ENCODE measurements around the gene ARHGEF1. TPM values are rescaled to one million over a fixed set of nuclear protein-coding genes. Genes with fewer than 3 reads are reported as not detected.
"Not testable (repeated sequence)": the region's sequence is repeated elsewhere in the genome, so short reads cannot be mapped to it uniquely, and the experiment has no call there.

Gene ARHGEF1
- total RNA-seq, 4 donors from 2014 or later, result 54.5 to 71.8 (median 59.7) TPM

- WGBS, result 69% methylated on average over 11 of the region's 13 CpGs
- intact Hi-C loops (cut with DNase I), result no loop called here
- H3K27ac ChIP-seq (replicated peaks in 1 of 4), result no peak overlapping the region
- H3K27me3 ChIP-seq, result peaks cover 5 to 64% (median 41%) of the 10 kb centered on the region in 4 donors
- no peak for TF ChIP-seq EP300 (IDR thresholded peaks at IDR 0.05)
- TF ChIP-seq POLR2AphosphoS5 (IDR thresholded peaks at IDR 0.05), result no peak
- TF ChIP-seq POLR2A (IDR thresholded peaks at IDR 0.05; ENCODE audit: low read depth), result no peak
- TF ChIP-seq CTCF (IDR thresholded peaks at IDR 0.05), result no peak
- DNase-seq (ENCODE audit: extremely low spot score), result no peak
- peaks cover 0 to 28% (median 21%) of the 10 kb centered on the region in 4 donors for H3K4me1 ChIP-seq
- no peaks in the 10 kb centered on the region for H3K9me3 ChIP-seq
- H3K36me3 ChIP-seq, result peaks cover 0 to 20% (median 15%) of the 10 kb centered on the region in 4 donors
- no peak overlapping the region for H3K4me3 ChIP-seq
These were observed 28.3 kb downstream of the ARHGEF1 start for GRCh38 chr19:41910992-41911888.

- 13% methylated on average over 29 of the region's 29 CpGs for WGBS
- Histone ChIP-seq H3K4me3 (no peak overlapping the region), H3K36me3 (peaks cover 0 to 12% (median 6%) of the 10 kb centered on the region in 4 donors), H3K27me3 (peaks cover 5 to 73% (median 48%) of the 10 kb centered on the region in 4 donors), H3K27ac (replicated peaks in 1 of 4) (no peak overlapping the region), H3K9me3 (no peaks in the 10 kb centered on the region), H3K4me1 (peaks cover 0 to 28% (median 21%) of the 10 kb centered on the region in 4 donors)
- intact Hi-C loops (cut with DNase I), result no loop called here
- DNase-seq (ENCODE audit: extremely low spot score), result no peak
- TF ChIP-seq POLR2AphosphoS5 (IDR thresholded peaks at IDR 0.05) (no peak), CTCF (IDR thresholded peaks at IDR 0.05) (no peak), POLR2A (IDR thresholded peaks at IDR 0.05; ENCODE audit: low read depth) (no peak), EP300 (IDR thresholded peaks at IDR 0.05) (no peak)
These were observed 29.1 kb downstream of the ARHGEF1 start for GRCh38 chr19:41911889-41912731.

GRCh38 chr19:41912899-41913537 lies 30.0 kb downstream of the ARHGEF1 start:
- no peaks in the 10 kb centered on the region for H3K9me3 ChIP-seq
- no peak overlapping the region for H3K4me3 ChIP-seq
- intact Hi-C loops (cut with DNase I), result no loop called here
- H3K4me1 ChIP-seq, result peaks cover 0 to 28% (median 21%) of the 10 kb centered on the region in 4 donors
- no peak for DNase-seq (ENCODE audit: extremely low spot score)
- 4% methylated on average over 25 of the region's 51 CpGs for WGBS
- H3K27ac ChIP-seq (replicated peaks in 1 of 4), result no peak overlapping the region
- peaks cover 0 to 3% (median 0%) of the 10 kb centered on the region in 4 donors for H3K36me3 ChIP-seq
- H3K27me3 ChIP-seq, result peaks cover 5 to 82% (median 56%) of the 10 kb centered on the region in 4 donors
- no peak for TF ChIP-seq CTCF (IDR thresholded peaks at IDR 0.05)
- no peak for TF ChIP-seq POLR2AphosphoS5 (IDR thresholded peaks at IDR 0.05)
- no peak for TF ChIP-seq EP300 (IDR thresholded peaks at IDR 0.05)
- no peak for TF ChIP-seq POLR2A (IDR thresholded peaks at IDR 0.05; ENCODE audit: low read depth)

GRCh38 chr19:41913538-41914423 lies 30.8 kb downstream of the ARHGEF1 start:
- Histone ChIP-seq H3K4me1 (peaks cover 0 to 28% (median 21%) of the 10 kb centered on the region in 4 donors), H3K27ac (replicated peaks in 1 of 4) (no peak overlapping the region), H3K9me3 (no peaks in the 10 kb centered on the region), H3K36me3 (no peaks in the 10 kb centered on the region), H3K4me3 (no peak overlapping the region), H3K27me3 (peaks cover 5 to 90% (median 60%) of the 10 kb centered on the region in 4 donors)
- WGBS, result 8% methylated on average over 21 of the region's 21 CpGs
- DNase-seq (ENCODE audit: extremely low spot score), result no peak
- TF ChIP-seq EP300 (IDR thresholded peaks at IDR 0.05), result no peak
- no peak for TF ChIP-seq POLR2AphosphoS5 (IDR thresholded peaks at IDR 0.05)
- TF ChIP-seq POLR2A (IDR thresholded peaks at IDR 0.05; ENCODE audit: low read depth), result no peak
- no peak for TF ChIP-seq CTCF (IDR thresholded peaks at IDR 0.05)
- intact Hi-C loops (cut with DNase I), result no loop called here

GRCh38 chr19:41914424-41914834 lies 31.4 kb downstream of the ARHGEF1 start:
- H3K36me3 ChIP-seq; H3K9me3 ChIP-seq; DNase-seq (ENCODE audit: extremely low spot score); H3K27ac ChIP-seq (replicated peaks in 1 of 4); intact Hi-C loops (cut with DNase I); H3K4me3 ChIP-seq: not testable (repeated sequence)
- H3K27me3 ChIP-seq, result peaks cover 5 to 92% (median 60%) of the 10 kb centered on the region in 4 donors
- H3K4me1 ChIP-seq, result peaks cover 0 to 28% (median 21%) of the 10 kb centered on the region in 4 donors
- WGBS, result 4% methylated on average over 5 of the region's 5 CpGs
